Neutrophil (primary cell): ENCODE data around the gene TMTC2.

Experiments used
- H3K27ac ChIP-seq: fragments of 200-600 bp; sonication (generic); 2 replicates; pipeline ENCODE4 v1.5.1; 2016; ENCODE audit warnings: mild to moderate bottlenecking, moderate library complexity
- H3K27me3 ChIP-seq: fragments of 200-600 bp; sonication (generic); 2 replicates; pipeline ENCODE4 v1.6.0; 2016; ENCODE audit warnings: mild to moderate bottlenecking
- H3K36me3 ChIP-seq: fragments of 200-600 bp; sonication (generic); 2 replicates; pipeline ENCODE4 v1.5.1; 2017
- H3K4me1 ChIP-seq, 2 experiments: fragments of 200-600 bp in 1 of 2; sonication (generic) in 1 of 2; 1 replicate in 1 of 2; 2 replicates in 1 of 2; pipeline versions ENCODE4 v1.5.1 to v1.6.1; 2013 to 2016; ENCODE audit warnings: low read depth in 1 of 2, low read length in 1 of 2, mild to moderate bottlenecking in 1 of 2, moderate library complexity in 1 of 2; ENCODE audit not compliant: control insufficient read depth in 1 of 2, insufficient read depth in 1 of 2
- H3K4me3 ChIP-seq, 2 experiments: fragments of 200-600 bp in 1 of 2; sonication (generic) in 1 of 2; 1 replicate in 1 of 2; 2 replicates in 1 of 2; pipeline ENCODE4 v1.5.1; 2013 to 2016; ENCODE audit warnings: low read depth in 1 of 2, low read length in 1 of 2, mild to moderate bottlenecking in 1 of 2, moderate library complexity in 1 of 2
- H3K9me3 ChIP-seq: fragments of 200-600 bp; sonication (generic); 2 replicates; pipeline ENCODE4 v1.5.1; 2016
- TF ChIP-seq, protein P1 (sequence below): fragments of 200-600 bp; sonication (generic); IDR thresholded peaks from 2 replicates; pipeline ENCODE4 v1.5.1; 2016; ENCODE audit warnings: antibody characterized with exemption

Gene TMTC2

DNA sequence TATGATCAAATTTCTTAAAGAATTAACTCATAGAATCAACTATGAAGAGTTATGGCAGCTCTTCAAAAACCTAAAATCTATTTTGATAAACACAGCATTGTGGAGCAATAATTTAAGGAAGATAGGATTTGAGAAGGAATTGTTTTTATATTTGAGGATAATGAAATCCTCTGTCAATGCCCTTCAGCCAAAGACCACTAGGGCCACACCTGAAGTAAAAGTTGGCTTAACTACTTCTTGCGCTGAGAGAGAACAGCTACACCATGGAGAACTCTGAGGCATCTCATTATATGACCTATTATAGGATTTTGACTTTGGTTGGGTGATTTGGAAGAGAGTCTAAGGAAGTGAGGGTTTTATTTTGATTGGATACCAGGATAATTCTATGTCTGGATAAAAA is 237.2 kb downstream of the TMTC2 start:
- no peaks in the 10 kb centered on the region for H3K27me3 ChIP-seq
- no peaks in the 10 kb centered on the region for H3K9me3 ChIP-seq
- no peaks in the 10 kb centered on the region for H3K36me3 ChIP-seq
- no peak overlapping the region for H3K4me3 ChIP-seq
- no peak overlapping the region for H3K27ac ChIP-seq
- TF ChIP-seq, protein P1, sequence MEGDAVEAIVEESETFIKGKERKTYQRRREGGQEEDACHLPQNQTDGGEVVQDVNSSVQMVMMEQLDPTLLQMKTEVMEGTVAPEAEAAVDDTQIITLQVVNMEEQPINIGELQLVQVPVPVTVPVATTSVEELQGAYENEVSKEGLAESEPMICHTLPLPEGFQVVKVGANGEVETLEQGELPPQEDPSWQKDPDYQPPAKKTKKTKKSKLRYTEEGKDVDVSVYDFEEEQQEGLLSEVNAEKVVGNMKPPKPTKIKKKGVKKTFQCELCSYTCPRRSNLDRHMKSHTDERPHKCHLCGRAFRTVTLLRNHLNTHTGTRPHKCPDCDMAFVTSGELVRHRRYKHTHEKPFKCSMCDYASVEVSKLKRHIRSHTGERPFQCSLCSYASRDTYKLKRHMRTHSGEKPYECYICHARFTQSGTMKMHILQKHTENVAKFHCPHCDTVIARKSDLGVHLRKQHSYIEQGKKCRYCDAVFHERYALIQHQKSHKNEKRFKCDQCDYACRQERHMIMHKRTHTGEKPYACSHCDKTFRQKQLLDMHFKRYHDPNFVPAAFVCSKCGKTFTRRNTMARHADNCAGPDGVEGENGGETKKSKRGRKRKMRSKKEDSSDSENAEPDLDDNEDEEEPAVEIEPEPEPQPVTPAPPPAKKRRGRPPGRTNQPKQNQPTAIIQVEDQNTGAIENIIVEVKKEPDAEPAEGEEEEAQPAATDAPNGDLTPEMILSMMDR, result no peak
- no peaks in the 10 kb centered on the region for H3K4me1 ChIP-seq

GRCh38 chr12:82926630-82927029 is 239.9 kb downstream of the TMTC2 start:
- Histone ChIP-seq H3K9me3 (no peaks in the 10 kb centered on the region), H3K27ac (no peak overlapping the region), H3K4me3 (no peak overlapping the region), H3K4me1 (no peaks in the 10 kb centered on the region), H3K36me3 (no peaks in the 10 kb centered on the region), H3K27me3 (no peaks in the 10 kb centered on the region)
- TF ChIP-seq, protein P1, result no peak

- Histone ChIP-seq H3K36me3 (no peaks in the 10 kb centered on the region), H3K4me3 (no peak overlapping the region), H3K27me3 (no peaks in the 10 kb centered on the region), H3K4me1 (no peaks in the 10 kb centered on the region), H3K27ac (no peak overlapping the region), H3K9me3 (no peaks in the 10 kb centered on the region)
- TF ChIP-seq, protein P1, result no peak
Measured at GRCh38 chr12:82930301-82930700, 243.6 kb downstream of the TMTC2 start.

- TF ChIP-seq, protein P1, result no peak
- H3K27ac ChIP-seq, result no peak overlapping the region
- H3K36me3 ChIP-seq, result no peaks in the 10 kb centered on the region
- no peaks in the 10 kb centered on the region for H3K4me1 ChIP-seq
- no peaks in the 10 kb centered on the region for H3K9me3 ChIP-seq
- H3K27me3 ChIP-seq, result no peaks in the 10 kb centered on the region
- no peak overlapping the region for H3K4me3 ChIP-seq
Measured at GRCh38 chr12:82931349-82932116, 244.8 kb downstream of the TMTC2 start.

GRCh38 chr12:82937151-82937550 is 250.4 kb downstream of the TMTC2 start:
- Histone ChIP-seq H3K27ac (no peak overlapping the region), H3K9me3 (no peaks in the 10 kb centered on the region), H3K4me3 (no peak overlapping the region), H3K36me3 (no peaks in the 10 kb centered on the region), H3K4me1 (peaks cover 8 to 15% of the 10 kb centered on the region in 2 experiments), H3K27me3 (no peaks in the 10 kb centered on the region)
- TF ChIP-seq, protein P1, result no peak
